Cerebellar cortex (tissue), 1 donor: ENCODE results near the gene RANBP10.
"Not testable (repeated sequence)": the region's sequence is repeated elsewhere in the genome, so short reads cannot be mapped to it uniquely, and the experiment has no call there.

Experiments used
- DNase-seq: peaks from one replicate; pipeline ENCODE4 v3.0.0-alpha.2; 2015; ENCODE audit warnings: low spot score

RANBP10 gene

GRCh38 chr16:67806428-67807147 is at the start of gene RANBP10, which contains the start of gene TSNAXIP1:
Gene RANBP10 (minus strand): TSS chr16:67806560. CDS start chr16:67806536, 24 bp downstream.
Gene TSNAXIP1 (plus strand): TSS chr16:67806889. CDS start chr16:67807150, 261 bp downstream.
- peak; percentile 100 for DNase-seq

GRCh38 chr16:67855789-67856188 is 49.4 kb upstream of the RANBP10 start:
- no peak for DNase-seq

GRCh38 chr16:67853670-67854069 is 47.3 kb upstream of the RANBP10 start:
- DNase-seq: no peak

GRCh38 chr16:67848118-67848517 is 41.8 kb upstream of the RANBP10 start:
- DNase-seq: no peak

GRCh38 chr16:67847064-67847861 is 40.9 kb upstream of the RANBP10 start, which contains the start of gene CENPT:
Gene CENPT (minus strand): TSS chr16:67847693. CDS start chr16:67833859, 13,834 bp downstream.
- DNase-seq: no peak

- peak; percentile 94 for DNase-seq
Observed at GRCh38 chr16:67846320-67847063, 40.1 kb upstream of the RANBP10 start, which contains the start of gene NUTF2. Gene NUTF2 (plus strand): TSS chr16:67846933. CDS start chr16:67865131, 18,198 bp downstream.

GRCh38 chr16:67846063-67846319 is 39.6 kb upstream of the RANBP10 start:
- DNase-seq: no peak

- DNase-seq: peak; percentile 36
Observed at GRCh38 chr16:67845291-67846062, 39.1 kb upstream of the RANBP10 start.

GRCh38 chr16:67844497-67844896 is 38.1 kb upstream of the RANBP10 start:
- DNase-seq: peak; percentile 41

- no peak for DNase-seq
Observed at GRCh38 chr16:67843343-67843765, 37.0 kb upstream of the RANBP10 start.

- peak; percentile 51 for DNase-seq
Observed at GRCh38 chr16:67842509-67843342, 36.4 kb upstream of the RANBP10 start.

GRCh38 chr16:67841816-67842508 is 35.6 kb upstream of the RANBP10 start, which contains the start of gene THAP11:
Gene THAP11 (plus strand): TSS chr16:67842320. CDS start chr16:67842555, 235 bp downstream.
- DNase-seq: peak; percentile 96

GRCh38 chr16:67841198-67841815 is 34.9 kb upstream of the RANBP10 start:
- no peak for DNase-seq

GRCh38 chr16:67837811-67838210 is 31.5 kb upstream of the RANBP10 start:
- DNase-seq: no peak

- not testable (repeated sequence) for DNase-seq
Observed at GRCh38 chr16:67837190-67837589, 30.8 kb upstream of the RANBP10 start.

GRCh38 chr16:67834242-67834614 is 27.9 kb upstream of the RANBP10 start:
- no peak for DNase-seq

GRCh38 chr16:67833415-67834241 is 27.3 kb upstream of the RANBP10 start:
- peak; percentile 93 for DNase-seq

GRCh38 chr16:67833030-67833414 is 26.7 kb upstream of the RANBP10 start:
- no peak for DNase-seq

- DNase-seq: no peak
Observed at GRCh38 chr16:67828651-67829050, 22.3 kb upstream of the RANBP10 start.
